Measurements from ENCODE around the gene SUFU. TPM values are rescaled to one million over a fixed set of nuclear protein-coding genes. Genes with fewer than 3 reads are reported as not detected.

Gene SUFU
- total and polyA plus RNA-seq, 2 of the 13 experiments (the other 11 are each of a cell fraction or from before 2014, with no cell fraction given): 2.9 to 5.5 TPM

DNA sequence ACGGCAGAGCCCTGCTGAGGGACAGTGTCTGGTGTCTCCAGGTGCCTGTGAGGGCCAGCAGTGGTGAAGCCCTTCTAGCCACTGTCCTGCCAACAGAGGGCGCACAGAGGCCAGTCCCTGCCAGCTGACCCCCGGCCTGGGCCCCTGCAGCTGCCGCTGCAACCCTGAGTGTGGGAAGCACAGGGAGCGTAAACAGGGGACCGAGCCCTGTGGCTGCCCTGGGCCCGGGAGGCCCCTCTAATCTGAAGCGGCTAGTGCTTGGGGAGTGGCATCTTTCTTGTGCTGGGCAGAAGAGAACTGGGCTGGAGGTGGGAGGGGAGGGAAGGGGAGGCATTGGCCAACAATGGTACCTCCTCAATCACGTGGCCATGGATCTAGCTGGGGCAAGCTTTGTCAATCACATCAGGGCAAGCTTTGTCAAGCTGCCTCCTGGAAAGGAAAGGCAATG is 175.1 kb downstream of the SUFU start (continued):
- TF ChIP-seq NFKB2 (CRISPR knock-in tag; IDR thresholded peaks at IDR 0.05; ENCODE audit: borderline replicate concordance) (peak; percentile 51; the same call in 1 of the 2 replicates), ZNF451 (CRISPR knock-in tag; IDR thresholded peaks at IDR 0.05) (0 out of 2 replicates have a peak, but pooled peaks have one; percentile 51), ZFX (CRISPR knock-in tag; IDR thresholded peaks at IDR 0.05; ENCODE audit: low read depth) (peak; percentile 62; the same call in 1 of the 2 replicates), SP140L (CRISPR knock-in tag; IDR thresholded peaks at IDR 0.05; ENCODE audit: borderline replicate concordance) (no peak), ZNF501 (CRISPR knock-in tag; IDR thresholded peaks at IDR 0.05) (peak; percentile 83), RXRB (CRISPR knock-in tag; IDR thresholded peaks at IDR 0.05; ENCODE audit: borderline replicate concordance) (peak; percentile 39; the same call in 1 of the 2 replicates), CHD2 (IDR thresholded peaks at IDR 0.05; ENCODE audit: low read depth, low read length) (no peak), ZNF749 (CRISPR knock-in tag; IDR thresholded peaks at IDR 0.05; ENCODE audit: borderline replicate concordance) (0 out of 2 replicates have a peak, but pooled peaks have one; percentile 43), XRCC5 (optimal IDR thresholded peaks at IDR 0.05; ENCODE audit: low read length) (peak; percentile 93), RBM39 (IDR thresholded peaks at IDR 0.05; ENCODE audit: low read depth, low read length, poor library complexity, severe bottlenecking) (peak; percentile 81), HHEX (CRISPR knock-in tag; IDR thresholded peaks at IDR 0.05) (no peak), PITX1 (CRISPR knock-in tag; IDR thresholded peaks at IDR 0.05) (peak; percentile 37; the same call in 1 of the 2 replicates), THAP11 (CRISPR knock-in tag; IDR thresholded peaks at IDR 0.05) (peak; percentile 30; the same call in 1 of the 2 replicates), ZNF776 (CRISPR knock-in tag; IDR thresholded peaks at IDR 0.05) (0 out of 2 replicates have a peak, but pooled peaks have one; percentile 26), KDM2A (CRISPR knock-in tag; IDR thresholded peaks at IDR 0.05; ENCODE audit: borderline replicate concordance, low read depth) (peak; percentile 43; the same call in 1 of the 2 replicates), NR2F6 (IDR thresholded peaks at IDR 0.05) (no peak; the same call in 1 of the 2 replicates), NR2F6 (CRISPR knock-in tag; IDR thresholded peaks at IDR 0.05) (peak; percentile 67), RNF2 (conservative IDR thresholded peaks at IDR 0.05; ENCODE audit: low read depth) (0 out of 2 replicates have a peak, but pooled peaks have one; percentile 43), REPIN1 (CRISPR knock-in tag; IDR thresholded peaks at IDR 0.05; ENCODE audit: borderline replicate concordance, low read depth) (peak; percentile 81; the same call in 1 of the 2 replicates)
- TF ChIP-seq, protein P1, sequence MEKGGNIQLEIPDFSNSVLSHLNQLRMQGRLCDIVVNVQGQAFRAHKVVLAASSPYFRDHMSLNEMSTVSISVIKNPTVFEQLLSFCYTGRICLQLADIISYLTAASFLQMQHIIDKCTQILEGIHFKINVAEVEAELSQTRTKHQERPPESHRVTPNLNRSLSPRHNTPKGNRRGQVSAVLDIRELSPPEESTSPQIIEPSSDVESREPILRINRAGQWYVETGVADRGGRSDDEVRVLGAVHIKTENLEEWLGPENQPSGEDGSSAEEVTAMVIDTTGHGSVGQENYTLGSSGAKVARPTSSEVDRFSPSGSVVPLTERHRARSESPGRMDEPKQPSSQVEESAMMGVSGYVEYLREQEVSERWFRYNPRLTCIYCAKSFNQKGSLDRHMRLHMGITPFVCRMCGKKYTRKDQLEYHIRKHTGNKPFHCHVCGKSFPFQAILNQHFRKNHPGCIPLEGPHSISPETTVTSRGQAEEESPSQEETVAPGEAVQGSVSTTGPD (CRISPR knock-in tag; IDR thresholded peaks at IDR 0.05): no peak
- TF ChIP-seq, protein P2, sequence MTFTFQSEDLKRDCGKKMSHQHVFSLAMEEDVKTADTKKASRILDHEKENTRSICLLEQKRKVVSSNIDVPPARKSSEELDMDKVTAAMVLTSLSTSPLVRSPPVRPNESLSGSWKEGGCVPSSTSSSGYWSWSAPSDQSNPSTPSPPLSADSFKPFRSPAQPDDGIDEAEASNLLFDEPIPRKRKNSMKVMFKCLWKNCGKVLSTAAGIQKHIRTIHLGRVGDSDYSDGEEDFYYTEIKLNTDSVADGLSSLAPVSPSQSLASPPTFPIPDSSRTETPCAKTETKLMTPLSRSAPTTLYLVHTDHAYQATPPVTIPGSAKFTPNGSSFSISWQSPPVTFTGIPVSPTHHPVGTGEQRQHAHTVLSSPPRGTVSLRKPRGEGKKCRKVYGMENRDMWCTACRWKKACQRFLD (CRISPR knock-in tag; IDR thresholded peaks at IDR 0.05; ENCODE audit: borderline replicate concordance): no peak
- TF ChIP-seq, protein P3, sequence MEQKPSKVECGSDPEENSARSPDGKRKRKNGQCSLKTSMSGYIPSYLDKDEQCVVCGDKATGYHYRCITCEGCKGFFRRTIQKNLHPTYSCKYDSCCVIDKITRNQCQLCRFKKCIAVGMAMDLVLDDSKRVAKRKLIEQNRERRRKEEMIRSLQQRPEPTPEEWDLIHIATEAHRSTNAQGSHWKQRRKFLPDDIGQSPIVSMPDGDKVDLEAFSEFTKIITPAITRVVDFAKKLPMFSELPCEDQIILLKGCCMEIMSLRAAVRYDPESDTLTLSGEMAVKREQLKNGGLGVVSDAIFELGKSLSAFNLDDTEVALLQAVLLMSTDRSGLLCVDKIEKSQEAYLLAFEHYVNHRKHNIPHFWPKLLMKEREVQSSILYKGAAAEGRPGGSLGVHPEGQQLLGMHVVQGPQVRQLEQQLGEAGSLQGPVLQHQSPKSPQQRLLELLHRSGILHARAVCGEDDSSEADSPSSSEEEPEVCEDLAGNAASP (CRISPR knock-in tag; IDR thresholded peaks at IDR 0.05; ENCODE audit: borderline replicate concordance): 0 out of 2 replicates have a peak, but pooled peaks have one; percentile 20
- TF ChIP-seq, protein P4, sequence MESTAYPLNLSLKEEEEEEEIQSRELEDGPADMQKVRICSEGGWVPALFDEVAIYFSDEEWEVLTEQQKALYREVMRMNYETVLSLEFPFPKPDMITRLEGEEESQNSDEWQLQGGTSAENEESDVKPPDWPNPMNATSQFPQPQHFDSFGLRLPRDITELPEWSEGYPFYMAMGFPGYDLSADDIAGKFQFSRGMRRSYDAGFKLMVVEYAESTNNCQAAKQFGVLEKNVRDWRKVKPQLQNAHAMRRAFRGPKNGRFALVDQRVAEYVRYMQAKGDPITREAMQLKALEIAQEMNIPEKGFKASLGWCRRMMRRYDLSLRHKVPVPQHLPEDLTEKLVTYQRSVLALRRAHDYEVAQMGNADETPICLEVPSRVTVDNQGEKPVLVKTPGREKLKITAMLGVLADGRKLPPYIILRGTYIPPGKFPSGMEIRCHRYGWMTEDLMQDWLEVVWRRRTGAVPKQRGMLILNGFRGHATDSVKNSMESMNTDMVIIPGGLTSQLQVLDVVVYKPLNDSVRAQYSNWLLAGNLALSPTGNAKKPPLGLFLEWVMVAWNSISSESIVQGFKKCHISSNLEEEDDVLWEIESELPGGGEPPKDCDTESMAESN (CRISPR knock-in tag; conservative IDR thresholded peaks at IDR 0.05): 0 out of 2 replicates have a peak, but pooled peaks have one; percentile 58

All from HepG2 (cell line).